Testis (tissue), 3 donors: ENCODE results near the gene NOP9. TPM values are rescaled to one million over a fixed set of nuclear protein-coding genes. Genes with fewer than 3 reads are reported as not detected.

ENCODE experiments used
- DNase-seq: peaks from one replicate; pipeline ENCODE4 v3.0.0-alpha.2; 2019
- H3K27ac ChIP-seq, 2 donors: fragments of 200-600 bp; sonication (generic); one replicate each; pipeline ENCODE4 v1.5.1; 2019
- H3K27me3 ChIP-seq: fragments of 200-600 bp; sonication (generic); one replicate; pipeline ENCODE4 v1.5.1; 2019
- H3K36me3 ChIP-seq: fragments of 200-600 bp; sonication (generic); one replicate; pipeline ENCODE4 v1.5.1; 2017; ENCODE audit warnings: low read depth; ENCODE audit errors: missing control alignments
- H3K4me1 ChIP-seq: fragments of 200-600 bp; sonication (generic); one replicate; pipeline ENCODE4 v1.5.1; 2019
- H3K4me3 ChIP-seq, 2 donors: fragments of 200-600 bp; sonication (generic); one replicate each; pipeline ENCODE4 v1.5.1; 2017 to 2019
- H3K9me3 ChIP-seq: fragments of 200-600 bp; sonication (generic); one replicate; pipeline ENCODE4 v1.5.1; 2017
- CTCF ChIP-seq, 3 experiments: fragments of 450-650 bp in 2 of 3; fragments of 200-600 bp in 1 of 3; sonication (generic) in 1 of 3; IDR thresholded peaks; one replicate each; pipeline ENCODE4 v1.5.1; 2016 to 2019; ENCODE audit warnings: antibody characterized with exemption in 3 of 3, mild to moderate bottlenecking in 2 of 3, moderate library complexity in 1 of 3
- POLR2A ChIP-seq: fragments of 450-650 bp; IDR thresholded peaks from one replicate; pipeline ENCODE4 v1.6.1; 2017; ENCODE audit warnings: antibody characterized with exemption, mild to moderate bottlenecking, moderate library complexity
- WGBS, 2 donors: methylation state at CpG; one replicate each; pipeline ENCODE4 v1.1.5; 2018; 5-methylcytosine and 5-hydroxymethylcytosine counted together
- intact Hi-C: fragments of 100-400 bp; cut with DNase I; formaldehyde crosslinking; loops from one replicate; pipeline ENCODE4 v1.15.1; 2023; ENCODE audit warnings: low total_unique reads
- polyA plus RNA-seq: library from polyadenylated mRNA; stranded (reverse); fragments of 350-450 nt; fragmentation: Illumina TruSeq; extraction: RNeasy Lipid Tissue Mini Kit (QIAGEN cat#74804); gene quantifications from one replicate; pipeline ENCODE4 v1.2.3, GENCODE V29; 2014; ENCODE audit warnings: low read depth, low replicate concordance; ENCODE audit not compliant: insufficient read depth
- total RNA-seq, 2 donors: library from RNA; depleted of rRNA; stranded (reverse); fragments of >200 nt; gene quantifications; one replicate each; pipeline ENCODE4 v1.2.3, GENCODE V29; 2016

The NOP9 gene
- total and polyA plus RNA-seq, 3 donors from 2014 or later: 20.1 to 27.6 (median 25.0) TPM

GRCh38 chr14:24255931-24256711 is 43.5 kb upstream of the NOP9 start:
- TF ChIP-seq CTCF (IDR thresholded peaks at IDR 0.05) (no peak), POLR2A (no peak)
- intact Hi-C loops: no loop called here
- Histone ChIP-seq H3K27me3 (no peaks in the 10 kb centered on the region), H3K4me1 (no peaks in the 10 kb centered on the region), H3K4me3 (no peak overlapping the region), H3K27ac (no peak overlapping the region), H3K9me3 (no peaks in the 10 kb centered on the region), H3K36me3 (no peaks in the 10 kb centered on the region)
- WGBS, 2 donors: 93 to 98% methylated on average over 9 to 12 of the region's 12 CpGs
- DNase-seq: no peak

- WGBS, 2 donors: 76 to 83% methylated on average over 4 of the region's 4 CpGs
- intact Hi-C loops: no loop called here
- no peaks in the 10 kb centered on the region for H3K36me3 ChIP-seq
- no peak overlapping the region for H3K27ac ChIP-seq
- no peaks in the 10 kb centered on the region for H3K27me3 ChIP-seq
- H3K4me1 ChIP-seq: no peaks in the 10 kb centered on the region
- H3K4me3 ChIP-seq: no peak overlapping the region
- DNase-seq: no peak
- H3K9me3 ChIP-seq: no peaks in the 10 kb centered on the region
- TF ChIP-seq CTCF (IDR thresholded peaks at IDR 0.05): no peak
- TF ChIP-seq POLR2A: no peak
Measured at GRCh38 chr14:24256960-24257359, 42.7 kb upstream of the NOP9 start.

- no peak for DNase-seq
- intact Hi-C loops: no loop called here
- Histone ChIP-seq H3K4me3 (no peak overlapping the region), H3K27ac (no peak overlapping the region), H3K36me3 (no peaks in the 10 kb centered on the region), H3K27me3 (no peaks in the 10 kb centered on the region), H3K9me3 (no peaks in the 10 kb centered on the region), H3K4me1 (no peaks in the 10 kb centered on the region)
- WGBS, 2 donors: 87 to 92% methylated on average over 6 to 9 of the region's 9 CpGs
- TF ChIP-seq CTCF (IDR thresholded peaks at IDR 0.05): no peak
- no peak for TF ChIP-seq POLR2A
Measured at GRCh38 chr14:24258119-24258518, 41.5 kb upstream of the NOP9 start.

DNA sequence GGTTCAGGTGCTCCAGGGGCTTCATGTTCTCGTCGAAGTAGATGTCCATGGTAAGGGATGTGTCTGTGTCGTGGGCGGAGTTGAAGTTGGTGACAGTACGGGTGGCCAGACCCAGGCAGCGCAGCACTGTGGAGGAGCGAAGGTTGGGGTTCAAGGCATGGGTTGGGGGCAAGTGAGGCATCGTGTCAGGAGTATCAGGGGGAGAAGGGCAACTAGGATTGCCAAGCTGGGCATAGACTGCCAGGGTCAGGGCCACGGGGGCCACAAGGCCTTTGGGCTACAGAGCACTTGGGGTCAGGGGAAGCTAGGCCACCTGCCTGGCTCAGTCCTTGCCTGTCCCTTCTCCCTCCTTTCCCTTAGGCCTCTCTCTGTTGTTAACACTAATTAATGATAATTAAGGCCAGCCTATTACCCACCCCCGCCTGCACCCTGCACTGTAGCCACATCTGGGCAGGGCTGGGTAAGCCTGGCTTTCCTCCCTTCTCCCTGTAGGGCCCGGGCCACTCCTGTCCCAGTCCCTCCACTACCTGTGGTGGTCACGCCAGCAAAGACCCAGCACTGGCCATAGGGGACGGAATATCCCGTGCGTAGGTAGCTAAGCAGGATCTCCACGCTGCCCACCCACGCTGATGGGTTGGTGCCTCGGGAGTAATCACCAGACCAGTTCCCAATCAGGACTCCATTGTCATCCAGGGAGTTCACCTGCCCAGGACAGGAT is 40.9 kb upstream of the NOP9 start:
- TF ChIP-seq POLR2A (no peak), CTCF (IDR thresholded peaks at IDR 0.05) (no peak)
- no peaks in the 10 kb centered on the region for H3K9me3 ChIP-seq
- no peaks in the 10 kb centered on the region for H3K36me3 ChIP-seq
- no peak overlapping the region for H3K4me3 ChIP-seq
- 83 to 94% methylated on average over 5 to 18 of the region's 18 CpGs for WGBS, 2 donors
- DNase-seq: no peak
- H3K27me3 ChIP-seq: no peaks in the 10 kb centered on the region
- intact Hi-C loops: no loop called here
- H3K4me1 ChIP-seq: no peaks in the 10 kb centered on the region
- no peak overlapping the region for H3K27ac ChIP-seq
